HUES6 (cell line): ENCODE results near the gene ARHGAP40.

Experiments used
- H3K27ac ChIP-seq: 2 replicates; pipeline ENCODE4 v1.7.0; 2013; ENCODE audit warnings: low read depth, mild to moderate bottlenecking, low read length, inconsistent platforms
- H3K27me3 ChIP-seq: 2 replicates; pipeline ENCODE4 v1.6.1; 2013; ENCODE audit warnings: low read length; ENCODE audit not compliant: control insufficient read depth, insufficient read depth
- H3K36me3 ChIP-seq: 2 replicates; pipeline ENCODE4 v1.6.1; 2013; ENCODE audit warnings: low read length; ENCODE audit not compliant: control insufficient read depth, insufficient read depth
- H3K4me1 ChIP-seq: 2 replicates; pipeline ENCODE4 v1.6.1; 2013; ENCODE audit warnings: low read length; ENCODE audit not compliant: control insufficient read depth, insufficient read depth
- H3K4me3 ChIP-seq: 2 replicates; pipeline ENCODE4 v1.5.1; 2013; ENCODE audit warnings: low read depth, low read length
- H3K9ac ChIP-seq: one replicate; pipeline ENCODE4 v1.6.1; 2013; ENCODE audit warnings: mild to moderate bottlenecking, low read length
- H3K9me3 ChIP-seq: 2 replicates; pipeline ENCODE4 v1.6.1; 2013; ENCODE audit warnings: low read depth, low read length; ENCODE audit not compliant: control insufficient read depth, insufficient read depth

ARHGAP40 gene

GRCh38 chr20:38601216-38602184 lies at the start of gene ARHGAP40:
TSS of gene ARHGAP40 (plus strand) at chr20:38601809.
- peak within 1 kb of the TSS; percentile 2; the same call in 1 of the 2 replicates for H3K27ac ChIP-seq
- no peaks in the 10 kb centered on the region for H3K9me3 ChIP-seq
- H3K27me3 ChIP-seq: no peaks in the 10 kb centered on the region; the same call in 1 of the 2 replicates
- H3K36me3 ChIP-seq: no peaks in the 10 kb centered on the region; the same call in 1 of the 2 replicates
- H3K4me3 ChIP-seq: peak within 1 kb of the TSS; percentile 61
- peaks cover 41% of the 10 kb centered on the region for H3K4me1 ChIP-seq
- H3K9ac ChIP-seq: peak within 1 kb of the TSS; percentile 58

- Histone ChIP-seq H3K36me3 (peaks cover 92% of the 10 kb centered on the region), H3K4me3 (no peak overlapping the region), H3K27ac (no peak overlapping the region), H3K27me3 (no peaks in the 10 kb centered on the region), H3K9me3 (no peaks in the 10 kb centered on the region), H3K9ac (no peak overlapping the region), H3K4me1 (peaks cover 16% of the 10 kb centered on the region; the same call in 1 of the 2 replicates)
Measured at GRCh38 chr20:38554986-38555385, 46.6 kb upstream of the ARHGAP40 start.

GRCh38 chr20:38555395-38555794 lies 46.2 kb upstream of the ARHGAP40 start:
- H3K27ac ChIP-seq: no peak overlapping the region
- no peaks in the 10 kb centered on the region for H3K27me3 ChIP-seq
- no peak overlapping the region for H3K9ac ChIP-seq
- H3K4me1 ChIP-seq: peaks cover 20% of the 10 kb centered on the region
- no peak overlapping the region for H3K4me3 ChIP-seq
- peaks cover 90% of the 10 kb centered on the region for H3K36me3 ChIP-seq
- H3K9me3 ChIP-seq: no peaks in the 10 kb centered on the region

- Histone ChIP-seq H3K9ac (no peak overlapping the region), H3K4me1 (peaks cover 21% of the 10 kb centered on the region), H3K36me3 (peaks cover 78% of the 10 kb centered on the region)
Measured at GRCh38 chr20:38557174-38557573, 44.4 kb upstream of the ARHGAP40 start.

GRCh38 chr20:38558596-38559360 lies 42.8 kb upstream of the ARHGAP40 start:
- H3K9ac ChIP-seq: no peak overlapping the region
- H3K4me1 ChIP-seq: peaks cover 17% of the 10 kb centered on the region
- no peaks in the 10 kb centered on the region for H3K27me3 ChIP-seq
- peaks cover 78% of the 10 kb centered on the region for H3K36me3 ChIP-seq
- no peak overlapping the region for H3K4me3 ChIP-seq
- 0 out of 2 replicates have a peak overlapping the region, but pooled peaks have one; percentile 34 for H3K27ac ChIP-seq
- H3K9me3 ChIP-seq: no peaks in the 10 kb centered on the region

More at GRCh38 chr20:38557174-38557573, 44.4 kb upstream of the ARHGAP40 start:
- Histone ChIP-seq H3K27ac (no peak overlapping the region), H3K27me3 (no peaks in the 10 kb centered on the region), H3K9me3 (no peaks in the 10 kb centered on the region), H3K4me3 (no peak overlapping the region)

GRCh38 chr20:38559764-38560163 lies 41.8 kb upstream of the ARHGAP40 start:
- Histone ChIP-seq H3K36me3 (peaks cover 72% of the 10 kb centered on the region), H3K27me3 (no peaks in the 10 kb centered on the region), H3K9me3 (no peaks in the 10 kb centered on the region), H3K9ac (no peak overlapping the region), H3K27ac (peak overlapping the region; percentile 25), H3K4me3 (no peak overlapping the region), H3K4me1 (peaks cover 17% of the 10 kb centered on the region)

- Histone ChIP-seq H3K9me3 (no peaks in the 10 kb centered on the region), H3K9ac (no peak overlapping the region), H3K4me1 (peaks cover 10% of the 10 kb centered on the region), H3K36me3 (peaks cover 69% of the 10 kb centered on the region), H3K27ac (no peak overlapping the region), H3K4me3 (no peak overlapping the region), H3K27me3 (no peaks in the 10 kb centered on the region)
Measured at GRCh38 chr20:38563802-38564431, 37.7 kb upstream of the ARHGAP40 start.

- Histone ChIP-seq H3K27me3 (no peaks in the 10 kb centered on the region), H3K27ac (no peak overlapping the region), H3K4me1 (peaks cover 8% of the 10 kb centered on the region), H3K36me3 (peaks cover 68% of the 10 kb centered on the region), H3K9ac (no peak overlapping the region), H3K4me3 (no peak overlapping the region), H3K9me3 (no peaks in the 10 kb centered on the region)
Measured at GRCh38 chr20:38564680-38565079, 36.9 kb upstream of the ARHGAP40 start.

- Histone ChIP-seq H3K9ac (no peak overlapping the region), H3K4me1 (no peaks in the 10 kb centered on the region), H3K9me3 (no peaks in the 10 kb centered on the region), H3K27me3 (no peaks in the 10 kb centered on the region), H3K27ac (no peak overlapping the region), H3K36me3 (peaks cover 78% of the 10 kb centered on the region), H3K4me3 (no peak overlapping the region)
Measured at GRCh38 chr20:38566036-38566598, 35.5 kb upstream of the ARHGAP40 start.

GRCh38 chr20:38569747-38570525 lies 31.7 kb upstream of the ARHGAP40 start:
- no peaks in the 10 kb centered on the region for H3K27me3 ChIP-seq
- H3K36me3 ChIP-seq: peaks cover 83% of the 10 kb centered on the region
- no peak overlapping the region for H3K4me3 ChIP-seq
- H3K27ac ChIP-seq: no peak overlapping the region
- H3K9me3 ChIP-seq: no peaks in the 10 kb centered on the region
- H3K9ac ChIP-seq: no peak overlapping the region
- no peaks in the 10 kb centered on the region for H3K4me1 ChIP-seq
